Keratinocyte (primary cell): ENCODE results near the gene CTNNBL1.

ENCODE experiments used
- CTCF ChIP-seq, 3 experiments: IDR thresholded peaks in 1 of 3; conservative IDR thresholded peaks in 1 of 3; optimal IDR thresholded peaks in 1 of 3; 2 replicates in 2 of 3; 3 replicates in 1 of 3; pipeline versions ENCODE3 to v1.5.1; 2011; ENCODE audit warnings: low read length in 3 of 3, mild to moderate bottlenecking in 3 of 3, moderate library complexity in 2 of 3, control low read depth in 1 of 3, inconsistent platforms in 1 of 3; ENCODE audit not compliant: insufficient read depth in 2 of 3; ENCODE audit errors: extremely low read depth in 1 of 3
- EZH2 ChIP-seq: IDR thresholded peaks from one replicate; pipeline ENCODE4 v1.6.1; 2012; ENCODE audit warnings: inconsistent platforms, mild to moderate bottlenecking, low read length, moderate library complexity

- TF ChIP-seq CTCF (optimal IDR thresholded peaks at IDR 0.05 in 1 of 3, IDR thresholded peaks at IDR 0.05 in 1 of 3, conservative IDR thresholded peaks at IDR 0.05 in 1 of 3; ENCODE audit: extremely low read depth in 1 of 3, insufficient read depth in 2 of 3, low read length in 3 of 3): no peak
- no peak for TF ChIP-seq EZH2
Observed at GRCh38 chr20:37907330-37907676, 213.5 kb downstream of the CTNNBL1 start.
